GM21447 (cell line): ENCODE data around the gene PNPLA7.

ENCODE experiments used
- ATAC-seq: cut with Tn5 transposase; IDR thresholded peaks from one replicate; pipeline ENCODE4 v1.9.1; 2021; ENCODE audit not compliant: unreplicated experiment

Gene PNPLA7

DNA sequence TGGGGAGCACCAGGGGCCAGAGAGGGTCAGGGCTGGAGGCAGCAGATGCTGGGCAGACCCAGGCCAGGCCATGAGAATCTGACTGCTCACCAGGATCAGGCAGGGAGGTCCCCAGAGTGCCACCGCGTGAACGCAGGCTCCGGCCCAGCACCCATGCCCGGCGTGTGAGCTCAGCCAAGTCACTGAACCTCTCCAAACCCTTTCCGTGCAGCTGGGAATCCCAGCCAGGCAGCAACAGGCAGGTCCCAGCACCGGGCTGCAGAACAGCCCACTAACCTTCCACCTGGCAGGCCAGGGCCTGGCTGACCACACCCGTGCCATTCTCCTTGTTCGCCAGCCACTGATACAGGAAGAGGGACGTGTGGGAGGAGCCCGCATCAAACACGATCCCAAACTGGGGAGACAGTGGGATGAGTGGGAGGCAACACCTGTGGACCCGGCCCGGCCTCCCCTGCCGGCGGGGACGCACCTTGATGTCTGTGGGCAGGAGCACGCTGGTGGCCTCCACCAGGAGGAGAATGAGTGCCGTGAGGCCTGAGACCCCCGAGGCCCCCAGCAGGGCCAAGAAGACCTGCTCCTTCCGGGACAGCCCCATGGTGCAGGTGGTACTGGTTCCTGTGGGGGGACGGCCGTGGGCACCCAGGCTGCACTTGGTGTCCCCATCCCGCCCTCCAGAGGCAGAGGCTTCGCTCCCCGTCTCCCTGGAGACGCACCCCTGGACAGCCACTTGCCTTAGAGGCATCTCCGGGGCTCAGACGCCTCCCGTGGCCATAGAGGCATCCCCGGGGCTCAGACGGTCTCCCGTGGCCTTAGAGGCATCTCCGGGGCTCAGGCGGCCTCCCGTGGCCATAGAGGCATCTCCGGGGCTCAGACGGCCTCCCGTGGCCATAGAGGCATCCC, 112.3 kb downstream of the PNPLA7 start:
- ATAC-seq: no peak

GRCh38 chr9:137436761-137437600, 113.2 kb downstream of the PNPLA7 start:
- ATAC-seq: no peak

- no peak for ATAC-seq
Measured at GRCh38 chr9:137435980-137436760, 114.0 kb downstream of the PNPLA7 start.

- ATAC-seq: no peak
Measured at GRCh38 chr9:137435381-137435891, 114.8 kb downstream of the PNPLA7 start.

- ATAC-seq: no peak
Measured at GRCh38 chr9:137434498-137435380, 115.5 kb downstream of the PNPLA7 start.

GRCh38 chr9:137433916-137434431, 116.2 kb downstream of the PNPLA7 start:
- ATAC-seq: no peak

DNA sequence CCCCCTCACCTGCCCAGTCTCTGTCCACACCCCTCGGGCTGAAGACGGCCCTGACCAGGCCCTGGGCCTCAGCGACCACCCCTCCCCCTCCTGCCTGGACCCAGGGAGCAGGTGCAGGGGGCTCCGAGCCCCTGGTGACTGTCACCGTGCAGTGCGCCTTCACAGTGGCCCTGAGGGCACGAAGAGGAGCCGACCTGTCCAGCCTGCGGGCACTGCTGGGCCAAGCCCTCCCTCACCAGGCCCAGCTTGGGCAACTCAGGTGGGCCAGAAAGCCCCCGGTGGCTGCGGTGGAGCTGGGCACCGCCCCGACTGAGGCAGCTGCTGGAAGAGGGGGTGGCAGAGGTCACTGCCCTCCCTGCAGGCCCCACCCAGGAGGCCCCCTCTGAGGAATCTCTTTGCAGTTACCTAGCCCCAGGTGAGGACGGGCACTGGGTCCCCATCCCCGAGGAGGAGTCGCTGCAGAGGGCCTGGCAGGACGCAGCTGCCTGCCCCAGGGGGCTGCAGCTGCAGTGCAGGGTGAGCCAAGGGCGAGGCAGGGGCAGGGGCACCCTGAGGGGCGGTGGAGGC, 116.8 kb downstream of the PNPLA7 start:
- ATAC-seq: no peak

- ATAC-seq: no peak
Measured at GRCh38 chr9:137432687-137433348, 117.4 kb downstream of the PNPLA7 start.

GRCh38 chr9:137431416-137431931, 118.7 kb downstream of the PNPLA7 start:
- ATAC-seq: no peak

GRCh38 chr9:137430723-137431415, 119.3 kb downstream of the PNPLA7 start:
- no peak for ATAC-seq

DNA sequence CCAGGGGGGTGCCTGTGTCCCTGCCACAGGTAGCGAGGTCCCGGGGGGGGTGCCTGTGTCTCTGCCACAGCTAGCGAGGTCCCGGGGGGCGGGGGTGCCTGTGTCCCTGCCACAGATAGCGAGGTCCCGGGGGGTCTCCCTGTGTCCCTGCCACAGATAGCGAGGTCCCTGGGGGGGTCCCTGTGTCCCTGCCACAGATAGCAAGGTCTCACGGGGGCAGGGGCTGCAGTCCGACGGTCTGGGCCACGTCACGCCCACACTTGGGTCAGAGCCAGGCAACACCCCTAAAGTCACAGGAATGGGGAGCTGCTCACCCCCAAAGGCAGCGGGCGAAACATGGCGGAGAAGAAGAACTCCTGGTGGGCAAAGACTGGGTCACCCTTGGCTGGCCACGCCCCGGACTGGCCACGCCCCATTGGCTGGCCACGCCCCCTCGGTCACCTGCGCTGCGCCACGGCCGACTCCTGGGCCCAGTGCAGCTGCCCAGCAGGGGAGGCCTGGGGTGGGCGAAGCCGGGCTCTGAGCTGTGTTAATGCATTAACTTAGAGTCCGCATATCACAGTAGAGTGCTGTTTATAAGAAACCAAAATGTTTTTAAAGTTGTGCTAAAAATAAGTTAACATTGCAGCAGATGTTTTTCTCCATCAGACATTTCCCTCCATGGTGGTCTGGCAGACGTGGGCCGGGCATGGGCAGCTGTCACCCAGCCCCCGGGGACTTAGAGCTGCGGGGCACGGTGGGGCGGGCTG, 120.1 kb downstream of the PNPLA7 start:
- ATAC-seq: no peak

GRCh38 chr9:137429546-137429890, 120.7 kb downstream of the PNPLA7 start:
- ATAC-seq: no peak

DNA sequence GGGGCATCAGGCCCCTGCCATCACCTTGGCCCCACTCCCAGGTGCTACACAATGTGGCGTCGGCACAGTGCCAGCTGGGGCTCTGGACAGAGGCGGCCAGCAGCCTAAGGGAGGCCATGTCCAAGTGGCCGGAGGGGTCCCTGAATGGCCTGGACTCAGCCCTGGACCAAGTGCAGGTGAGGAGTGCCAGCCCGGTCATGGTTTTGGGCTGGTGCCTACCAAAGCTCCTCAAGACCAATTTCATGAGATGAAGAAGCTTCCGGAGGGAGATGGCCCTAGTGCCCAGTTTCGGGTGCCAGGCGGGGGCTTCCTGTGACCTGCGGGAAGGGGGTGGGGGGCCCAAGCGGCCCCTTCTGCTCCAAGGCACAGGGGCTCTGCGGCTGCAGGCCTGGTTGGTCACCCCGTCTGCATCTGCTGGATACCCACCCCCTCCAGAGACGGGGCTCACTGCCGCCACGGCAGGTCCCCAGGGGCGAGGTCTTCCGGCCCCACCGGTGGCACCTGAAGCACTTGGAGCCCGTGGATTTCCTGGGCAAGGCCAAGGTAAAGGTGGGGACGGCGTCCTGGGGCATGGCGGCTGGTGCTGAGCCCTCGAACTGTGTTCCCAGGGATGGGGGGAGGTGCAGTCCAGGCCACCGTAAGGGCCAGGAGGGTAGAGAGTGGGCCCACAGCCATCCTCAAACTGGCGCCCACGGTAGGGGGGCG, 121.2 kb downstream of the PNPLA7 start:
- ATAC-seq: no peak

- no peak for ATAC-seq
Measured at GRCh38 chr9:137428311-137428630, 121.9 kb downstream of the PNPLA7 start.

DNA sequence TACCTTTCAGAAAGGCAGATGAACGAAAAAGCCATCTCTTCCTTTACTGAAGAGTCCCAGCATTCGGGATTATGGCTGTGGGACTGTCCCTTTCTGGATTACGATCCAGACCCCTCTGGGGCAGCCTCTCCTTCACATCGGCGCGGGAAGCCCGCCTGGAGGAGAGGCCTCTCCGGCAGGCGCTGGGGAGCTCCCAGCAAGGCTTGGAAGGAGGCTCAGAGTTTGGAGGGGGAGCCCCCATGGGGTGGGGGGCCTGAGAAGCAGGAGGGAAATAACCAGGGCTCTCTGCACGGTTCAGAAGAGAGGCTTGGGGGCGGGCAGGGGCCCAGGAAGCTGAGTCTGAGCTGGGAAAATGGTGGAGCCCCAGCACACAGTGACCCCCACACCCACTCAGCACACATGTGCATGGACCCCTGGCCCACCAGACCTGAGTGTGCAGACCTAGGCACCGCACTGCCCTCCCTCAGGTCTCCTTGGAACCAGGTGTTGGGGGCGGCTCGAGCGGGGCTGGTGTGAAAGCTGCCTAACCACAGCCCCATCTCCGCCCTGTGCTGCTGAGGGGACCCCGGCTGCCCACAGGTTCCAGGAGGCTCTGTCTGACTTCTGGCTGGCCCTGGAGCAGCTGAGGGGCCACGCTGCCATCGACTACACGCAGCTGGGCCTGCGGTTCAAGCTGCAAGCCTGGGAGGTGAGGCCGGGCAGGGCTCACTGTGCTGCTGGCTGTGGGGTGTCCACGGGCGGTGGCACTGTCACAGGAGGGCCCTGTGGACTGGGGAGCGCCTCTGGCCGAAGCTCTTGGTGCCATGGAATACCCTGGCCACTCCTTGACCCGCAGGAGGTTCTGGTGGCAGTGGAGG, 122.5 kb downstream of the PNPLA7 start:
- ATAC-seq: no peak

GRCh38 chr9:137426018-137426681, 124.1 kb downstream of the PNPLA7 start:
- ATAC-seq: no peak
